ENCODE results near the gene PLCH2.

PLCH2 gene

DNA sequence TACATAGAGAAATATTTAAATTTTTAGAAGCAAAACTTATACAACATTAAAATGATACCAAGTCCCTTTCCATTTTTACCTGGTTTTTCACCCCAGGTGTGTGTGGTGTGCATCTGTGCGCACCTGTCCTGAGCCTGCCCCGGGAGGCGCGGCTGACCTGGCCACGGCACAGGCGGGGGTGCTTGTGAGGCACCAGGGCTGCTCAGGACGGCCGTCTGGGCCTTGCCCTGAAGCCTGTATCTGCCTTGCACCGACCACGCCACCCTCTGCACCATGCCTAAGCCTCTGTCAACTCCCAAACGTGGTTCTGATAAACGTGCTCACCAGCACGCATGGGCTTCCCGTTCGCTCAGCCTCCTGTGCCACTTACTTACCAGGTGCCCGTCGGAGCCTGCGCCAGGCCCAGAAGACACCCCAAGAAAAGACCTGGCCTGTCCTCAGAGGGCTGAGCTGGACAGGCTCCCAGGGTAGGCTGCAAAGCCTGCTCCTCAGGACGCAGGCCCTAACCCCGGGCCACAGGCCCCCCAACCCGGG is 29.4 kb downstream of the PLCH2 start:
- DNase-seq (ENCODE audit: low read depth), result no peak
- H3K4me3 ChIP-seq (ENCODE audit: low read length), result no peak overlapping the region
- no peak for TF ChIP-seq CTCF (conservative IDR thresholded peaks at IDR 0.05; ENCODE audit: low read depth, low read length)

DNA sequence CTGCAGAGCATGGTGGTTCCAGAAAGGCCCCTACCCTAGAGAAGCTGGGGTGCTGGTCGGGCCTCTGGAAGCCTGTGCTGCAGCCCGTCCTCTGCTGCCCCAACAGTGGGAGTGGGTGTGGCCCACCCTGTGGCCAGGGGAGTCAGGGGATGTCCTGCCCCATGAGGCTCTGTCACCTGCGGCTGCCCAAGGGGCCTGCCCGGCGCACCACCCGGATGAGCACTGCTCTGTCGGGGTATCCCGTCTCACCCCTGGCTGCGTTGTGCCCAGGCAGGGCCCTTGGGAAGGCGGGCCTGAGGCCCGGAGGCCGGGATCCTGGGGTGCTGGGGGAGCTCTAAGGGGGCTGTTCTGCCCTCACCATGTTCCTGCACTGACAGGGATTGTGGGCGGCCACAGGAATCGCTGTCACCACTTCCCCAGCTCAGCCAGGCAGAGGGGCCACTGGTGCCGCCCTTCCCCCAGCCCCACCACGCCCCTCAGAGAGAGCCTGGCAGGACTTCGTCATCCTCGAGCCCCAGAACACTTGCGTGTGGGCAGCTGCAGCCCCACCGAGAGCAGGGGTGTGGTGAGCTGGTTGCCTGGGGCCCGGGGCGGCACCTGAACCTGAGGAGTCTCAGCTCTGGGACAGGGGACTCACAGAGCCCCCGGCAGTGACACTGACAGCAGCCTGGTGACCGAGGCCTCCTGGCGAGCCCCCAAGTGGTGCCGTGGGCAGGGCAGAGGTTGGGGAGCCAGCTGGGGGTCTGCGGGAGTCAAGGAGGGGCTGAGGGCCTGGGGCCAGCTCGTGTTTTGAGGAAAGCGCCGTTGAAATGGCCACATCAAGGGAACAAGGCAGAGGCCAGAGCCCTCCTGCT is 30.1 kb downstream of the PLCH2 start:
- no peak for TF ChIP-seq CTCF (conservative IDR thresholded peaks at IDR 0.05; ENCODE audit: low read depth, low read length)
- no peak overlapping the region for H3K4me3 ChIP-seq (ENCODE audit: low read length)
- no peak for DNase-seq (ENCODE audit: low read depth)

DNA sequence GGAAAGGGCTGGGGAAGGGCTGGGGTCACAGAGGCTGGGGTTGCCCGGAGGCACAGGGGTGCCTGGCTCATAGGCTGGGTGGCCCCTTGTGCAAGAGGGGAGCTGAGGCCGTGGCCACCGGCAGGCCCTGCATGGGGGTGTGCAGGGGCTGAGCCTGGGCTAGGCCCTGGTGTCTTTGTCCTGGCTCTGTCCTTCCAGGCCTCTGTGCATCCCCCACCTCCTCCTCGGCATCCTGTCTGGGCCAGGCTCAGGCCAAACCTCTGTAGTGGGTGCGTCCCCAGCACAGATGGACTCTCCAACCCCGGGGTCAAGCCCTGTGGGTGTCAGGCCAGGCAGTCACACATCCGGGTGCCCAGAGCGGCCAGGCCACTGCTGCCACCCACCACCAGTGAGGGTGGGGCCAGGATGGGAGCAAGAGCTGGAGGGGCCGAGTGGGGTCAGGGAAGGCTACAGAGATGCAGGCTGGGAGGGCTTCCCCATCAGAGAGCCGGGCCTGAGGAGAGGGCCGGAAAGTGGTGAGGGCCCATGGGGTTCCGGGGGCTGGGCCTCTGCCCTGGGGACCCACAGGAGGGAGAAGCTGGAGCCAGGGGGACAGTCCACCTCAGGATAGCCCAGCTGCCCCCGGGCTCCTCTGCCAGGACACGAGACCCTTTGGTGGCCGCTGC is 30.9 kb downstream of the PLCH2 start:
- H3K4me3 ChIP-seq (ENCODE audit: low read length), result no peak overlapping the region
- no peak for DNase-seq (ENCODE audit: low read depth)
- no peak for TF ChIP-seq CTCF (conservative IDR thresholded peaks at IDR 0.05; ENCODE audit: low read depth, low read length)

DNA sequence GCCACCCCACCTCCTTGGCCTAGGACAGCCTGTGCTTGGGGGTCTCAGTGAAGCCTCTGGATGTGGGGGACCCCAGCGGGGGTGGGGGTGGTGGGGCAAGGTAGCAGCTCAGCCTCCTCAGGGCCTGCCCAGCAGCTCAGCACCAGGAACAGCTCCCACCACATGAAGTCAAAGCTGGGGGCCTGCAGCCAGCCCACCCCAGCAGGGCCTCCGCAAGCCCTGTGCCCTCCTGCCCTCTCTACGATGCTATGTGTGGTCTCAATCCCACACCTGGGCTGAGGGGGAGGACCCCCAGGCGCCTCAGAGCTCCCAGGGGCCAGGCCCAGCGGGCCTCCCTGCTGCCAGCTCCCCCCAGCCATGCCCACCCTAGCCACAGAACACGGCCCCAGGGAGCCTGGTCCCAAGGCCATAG is 31.7 kb downstream of the PLCH2 start:
- H3K4me3 ChIP-seq (ENCODE audit: low read length), result no peak overlapping the region
- no peak for TF ChIP-seq CTCF (conservative IDR thresholded peaks at IDR 0.05; ENCODE audit: low read depth, low read length)
- DNase-seq (ENCODE audit: low read depth), result no peak

DNA sequence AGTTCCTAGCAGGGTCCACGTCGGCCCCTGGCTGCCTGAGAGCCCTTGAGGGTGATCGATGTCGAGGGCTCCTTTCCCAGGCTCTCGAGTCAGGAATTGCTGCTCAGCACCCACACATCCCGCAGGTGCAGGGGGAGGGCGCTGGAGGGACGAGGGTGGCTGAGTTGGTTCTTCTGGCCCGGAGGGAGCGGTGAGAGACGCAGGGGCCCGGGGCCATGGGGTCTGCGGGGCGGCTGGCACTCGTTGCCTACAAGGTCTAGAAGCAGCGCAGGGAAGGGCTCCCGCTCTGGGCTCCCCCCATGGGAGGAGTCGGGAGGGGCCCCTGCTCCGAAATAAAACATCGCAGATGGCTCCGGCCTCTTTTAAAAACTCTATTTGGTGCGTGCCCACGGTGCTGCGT is 32.1 kb downstream of the PLCH2 start:
- no peak for DNase-seq (ENCODE audit: low read depth)
- TF ChIP-seq CTCF (conservative IDR thresholded peaks at IDR 0.05; ENCODE audit: low read depth, low read length), result no peak
- H3K4me3 ChIP-seq (ENCODE audit: low read length), result no peak overlapping the region

DNA sequence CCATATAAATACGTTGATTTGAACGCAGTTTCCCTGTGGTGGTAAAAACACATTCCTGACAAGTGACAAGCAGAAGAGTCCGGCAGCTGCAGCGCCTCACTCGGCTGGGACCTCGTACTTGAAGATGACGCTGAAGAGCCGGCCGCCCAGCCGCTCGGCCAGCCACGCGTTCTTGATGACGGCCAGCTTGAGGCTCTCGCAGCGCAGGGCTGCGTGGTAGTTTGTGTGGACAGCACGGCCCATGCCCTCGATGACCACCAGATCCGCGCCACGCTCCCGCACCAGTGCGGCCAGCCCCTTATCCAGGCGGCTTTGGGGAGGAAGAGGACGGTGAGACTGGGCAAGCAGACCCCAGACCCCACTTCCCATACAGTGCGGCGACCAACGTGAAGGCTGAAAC is 32.7 kb downstream of the PLCH2 start:
- DNase-seq (ENCODE audit: low read depth), result no peak
- TF ChIP-seq CTCF (conservative IDR thresholded peaks at IDR 0.05; ENCODE audit: low read depth, low read length), result no peak
- H3K4me3 ChIP-seq (ENCODE audit: low read length), result no peak overlapping the region
